Measurements from ENCODE around the gene LMBR1L.

Gene LMBR1L

GRCh38 chr12:49052451-49053208 is 58.0 kb downstream of the LMBR1L start:
- no peak for DNase-seq (ENCODE audit: low read depth in 2 of 2)

- DNase-seq (ENCODE audit: low read depth in 2 of 2) = no peak
Observed at GRCh38 chr12:49051777-49052438, 58.7 kb downstream of the LMBR1L start.

- no peak for DNase-seq (ENCODE audit: low read depth in 2 of 2)
Observed at GRCh38 chr12:49051373-49051764, 59.3 kb downstream of the LMBR1L start.

DNA sequence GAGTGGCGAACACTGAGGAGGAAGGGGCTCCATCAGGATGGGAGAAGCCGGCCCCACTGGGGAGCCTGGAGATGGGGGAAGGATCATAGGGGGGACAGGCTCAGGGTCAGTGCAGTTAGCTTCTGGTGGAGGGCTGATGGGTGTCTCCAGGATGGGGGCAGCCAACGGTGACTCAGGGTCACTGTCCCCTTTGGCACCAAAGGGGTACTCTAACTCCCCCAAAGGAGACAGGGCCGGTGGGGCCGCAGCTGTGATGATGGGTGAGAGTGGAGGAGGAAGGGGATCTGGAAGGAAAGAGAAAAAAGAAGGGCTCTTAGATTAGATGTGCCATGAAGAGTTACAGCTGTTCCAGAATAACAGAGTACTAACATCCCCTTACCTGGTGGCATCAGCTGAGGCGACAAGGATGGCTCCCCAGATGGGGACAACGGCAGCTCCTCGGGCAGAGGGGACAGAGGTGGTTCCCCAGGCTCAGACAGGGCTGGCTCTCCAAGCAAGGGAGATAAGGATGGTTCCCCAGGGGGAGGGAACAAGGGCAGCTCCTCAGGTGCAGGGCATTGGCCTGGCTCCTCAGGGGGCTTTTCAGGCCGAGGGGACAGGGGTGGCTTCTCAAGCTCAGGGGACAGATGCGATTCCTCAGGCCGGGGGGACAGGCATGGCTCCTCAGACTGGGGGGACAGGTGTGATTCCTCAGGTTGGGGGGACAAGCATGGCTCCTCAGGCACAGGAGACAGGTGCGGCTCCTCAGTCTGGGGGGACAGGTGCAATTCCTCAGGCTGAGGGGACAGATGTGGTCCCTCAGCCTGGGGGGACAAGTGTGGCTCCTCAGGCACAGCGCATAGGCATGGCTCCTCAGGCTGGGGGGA is 59.9 kb downstream of the LMBR1L start:
- DNase-seq (ENCODE audit: low read depth in 2 of 2) = no peak

DNA sequence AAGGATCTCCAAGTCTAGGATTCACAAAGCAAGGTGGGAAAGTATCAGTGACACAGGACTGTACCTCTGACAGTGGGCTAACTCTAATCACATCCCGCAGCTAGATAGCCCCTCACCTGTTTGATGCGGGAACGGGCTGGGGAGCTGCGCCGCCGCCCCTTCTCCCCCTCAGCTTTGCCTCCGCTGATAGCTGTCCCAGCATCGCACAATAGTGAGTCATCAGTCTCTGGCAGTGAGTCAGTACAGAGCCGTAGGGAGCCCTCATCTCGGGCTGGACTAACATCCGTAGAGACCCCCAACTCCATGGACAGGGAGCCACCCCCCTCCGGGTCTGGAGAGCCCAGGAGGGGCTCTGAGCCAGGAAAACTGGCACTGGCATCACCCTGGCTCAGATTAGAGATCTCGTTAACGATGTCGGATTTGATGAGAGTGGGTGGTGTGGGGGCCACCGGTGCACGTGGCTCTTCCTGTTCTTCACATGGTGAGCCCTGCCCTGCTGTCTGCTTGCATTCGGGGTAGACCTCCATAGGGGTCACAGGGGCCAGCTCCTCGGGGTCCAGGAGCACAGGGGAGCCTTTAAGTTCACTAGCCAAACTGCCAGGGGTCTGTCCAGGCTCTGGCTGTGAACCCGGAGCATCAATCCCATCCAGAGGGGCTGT is 61.0 kb downstream of the LMBR1L start:
- DNase-seq (ENCODE audit: low read depth in 2 of 2) = no peak

- DNase-seq (ENCODE audit: low read depth in 2 of 2) = no peak
Observed at GRCh38 chr12:49048953-49049352, 61.7 kb downstream of the LMBR1L start.
